ENCODE measurements around the gene MFSD6. TPM values are rescaled to one million over a fixed set of nuclear protein-coding genes. Genes with fewer than 3 reads are reported as not detected.

The MFSD6 gene
- total RNA-seq, 1 donor from 2014 or later: 1.5 TPM

DNA sequence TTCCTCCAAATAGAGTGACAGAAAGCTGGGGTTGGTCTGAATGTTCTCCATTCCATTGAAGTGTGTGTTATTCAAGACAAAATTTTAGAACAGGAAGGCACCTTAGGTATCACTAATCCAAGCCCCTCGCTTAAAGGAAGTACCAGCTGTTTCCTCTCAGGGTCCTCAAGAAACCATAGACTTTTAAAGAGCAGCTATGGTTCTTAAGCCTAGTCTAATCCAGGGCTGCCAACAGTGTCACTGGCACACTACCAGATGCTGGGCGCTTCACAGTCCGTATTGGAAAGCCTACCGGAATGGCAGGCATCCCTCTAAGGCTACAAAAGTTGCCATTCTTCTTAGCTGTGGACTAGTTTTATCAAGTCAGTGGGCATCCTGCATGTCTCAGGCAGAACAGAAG, 124.4 kb downstream of the MFSD6 start:
- Mint-ChIP-seq H3K4me3 (peak overlapping the region; percentile 69), H3K27me3 (ENCODE audit: low read depth) (no peaks in the 10 kb centered on the region), H3K27ac (ENCODE audit: unreplicated experiment) (no peak overlapping the region), H3K4me1 (peaks cover 54% of the 10 kb centered on the region), H3K36me3 (ENCODE audit: low read depth) (peaks cover 17% of the 10 kb centered on the region), H3K9me3 (peaks cover 3% of the 10 kb centered on the region)
- DNase-seq (ENCODE audit: low read depth, low spot score): no peak
- TF ChIP-seq, protein P1, sequence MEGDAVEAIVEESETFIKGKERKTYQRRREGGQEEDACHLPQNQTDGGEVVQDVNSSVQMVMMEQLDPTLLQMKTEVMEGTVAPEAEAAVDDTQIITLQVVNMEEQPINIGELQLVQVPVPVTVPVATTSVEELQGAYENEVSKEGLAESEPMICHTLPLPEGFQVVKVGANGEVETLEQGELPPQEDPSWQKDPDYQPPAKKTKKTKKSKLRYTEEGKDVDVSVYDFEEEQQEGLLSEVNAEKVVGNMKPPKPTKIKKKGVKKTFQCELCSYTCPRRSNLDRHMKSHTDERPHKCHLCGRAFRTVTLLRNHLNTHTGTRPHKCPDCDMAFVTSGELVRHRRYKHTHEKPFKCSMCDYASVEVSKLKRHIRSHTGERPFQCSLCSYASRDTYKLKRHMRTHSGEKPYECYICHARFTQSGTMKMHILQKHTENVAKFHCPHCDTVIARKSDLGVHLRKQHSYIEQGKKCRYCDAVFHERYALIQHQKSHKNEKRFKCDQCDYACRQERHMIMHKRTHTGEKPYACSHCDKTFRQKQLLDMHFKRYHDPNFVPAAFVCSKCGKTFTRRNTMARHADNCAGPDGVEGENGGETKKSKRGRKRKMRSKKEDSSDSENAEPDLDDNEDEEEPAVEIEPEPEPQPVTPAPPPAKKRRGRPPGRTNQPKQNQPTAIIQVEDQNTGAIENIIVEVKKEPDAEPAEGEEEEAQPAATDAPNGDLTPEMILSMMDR (conservative IDR thresholded peaks at IDR 0.05): no peak

DNA sequence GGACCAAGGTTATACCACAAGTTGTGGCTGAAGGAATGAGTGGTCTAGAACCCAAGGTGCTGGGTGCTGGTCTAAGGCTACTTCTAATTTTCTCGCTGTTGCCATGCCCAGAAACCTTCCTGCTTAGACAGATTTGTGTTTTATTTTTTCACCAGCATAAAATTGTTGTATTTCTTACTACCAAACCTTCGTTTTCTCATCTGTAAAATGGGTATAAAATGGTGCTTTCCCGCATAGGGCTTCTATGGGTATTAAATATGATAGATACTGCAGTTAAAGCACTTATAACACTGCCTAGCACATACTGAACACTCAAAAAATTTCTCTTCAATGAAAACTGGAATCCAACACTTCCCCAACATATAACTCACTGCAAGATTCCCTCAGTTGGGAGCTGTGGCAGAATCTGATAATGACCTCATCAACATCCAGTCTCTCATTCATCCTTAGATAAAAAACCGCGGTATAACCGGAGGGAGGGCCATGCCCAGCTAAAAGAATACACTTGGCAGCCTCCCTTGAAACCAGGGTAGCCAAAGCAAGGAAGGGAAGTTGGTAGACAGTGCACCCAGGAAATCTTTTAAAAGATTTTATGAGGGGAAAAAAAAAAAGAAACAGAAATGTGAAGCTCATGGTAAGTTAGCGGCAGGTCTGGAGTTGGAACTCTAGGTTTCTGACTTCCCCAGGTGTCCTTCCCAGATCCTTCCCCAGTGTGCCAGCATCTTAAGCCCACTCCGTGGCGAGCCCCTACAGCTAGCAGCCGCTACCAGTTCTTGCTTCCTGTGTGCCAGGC, 125.2 kb downstream of the MFSD6 start:
- peaks cover 3% of the 10 kb centered on the region for H3K9me3 Mint-ChIP-seq
- TF ChIP-seq, protein P1 (conservative IDR thresholded peaks at IDR 0.05): no peak

DNA sequence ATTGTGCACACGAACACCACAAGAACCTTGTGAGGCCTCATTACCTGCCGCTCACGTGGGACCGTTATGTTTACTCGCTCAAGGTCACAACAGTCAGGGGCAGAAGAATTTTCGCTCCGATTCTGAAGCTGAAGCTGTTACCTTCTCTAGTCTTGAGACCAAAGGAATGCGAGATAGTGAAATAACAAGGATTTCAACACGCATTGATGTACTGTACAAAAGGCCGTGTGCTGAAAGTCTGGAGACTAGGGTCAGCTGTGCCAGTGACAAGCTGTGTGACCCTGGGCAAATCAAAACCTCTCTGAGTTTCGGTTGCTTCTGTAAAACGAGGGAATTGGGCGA, 125.8 kb downstream of the MFSD6 start:
- TF ChIP-seq, protein P1 (conservative IDR thresholded peaks at IDR 0.05): no peak
- peak overlapping the region; percentile 96 for H3K4me3 Mint-ChIP-seq
- H3K4me1 Mint-ChIP-seq: peaks cover 42% of the 10 kb centered on the region
- H3K36me3 Mint-ChIP-seq (ENCODE audit: low read depth): peaks cover 26% of the 10 kb centered on the region
- H3K27ac Mint-ChIP-seq (ENCODE audit: unreplicated experiment): peak overlapping the region; percentile 99
- DNase-seq (ENCODE audit: low read depth, low spot score): no peak
- peaks cover 8% of the 10 kb centered on the region for H3K9me3 Mint-ChIP-seq
- H3K27me3 Mint-ChIP-seq (ENCODE audit: low read depth): no peaks in the 10 kb centered on the region

More for the DNA sequence above, 125.2 kb downstream of the MFSD6 start:
- H3K4me1 Mint-ChIP-seq: peaks cover 48% of the 10 kb centered on the region
- H3K27me3 Mint-ChIP-seq (ENCODE audit: low read depth): no peaks in the 10 kb centered on the region
- H3K27ac Mint-ChIP-seq (ENCODE audit: unreplicated experiment): no peak overlapping the region
- no peak for DNase-seq (ENCODE audit: low read depth, low spot score)
- H3K4me3 Mint-ChIP-seq: peak overlapping the region; percentile 96
- H3K36me3 Mint-ChIP-seq (ENCODE audit: low read depth): peaks cover 21% of the 10 kb centered on the region

DNA sequence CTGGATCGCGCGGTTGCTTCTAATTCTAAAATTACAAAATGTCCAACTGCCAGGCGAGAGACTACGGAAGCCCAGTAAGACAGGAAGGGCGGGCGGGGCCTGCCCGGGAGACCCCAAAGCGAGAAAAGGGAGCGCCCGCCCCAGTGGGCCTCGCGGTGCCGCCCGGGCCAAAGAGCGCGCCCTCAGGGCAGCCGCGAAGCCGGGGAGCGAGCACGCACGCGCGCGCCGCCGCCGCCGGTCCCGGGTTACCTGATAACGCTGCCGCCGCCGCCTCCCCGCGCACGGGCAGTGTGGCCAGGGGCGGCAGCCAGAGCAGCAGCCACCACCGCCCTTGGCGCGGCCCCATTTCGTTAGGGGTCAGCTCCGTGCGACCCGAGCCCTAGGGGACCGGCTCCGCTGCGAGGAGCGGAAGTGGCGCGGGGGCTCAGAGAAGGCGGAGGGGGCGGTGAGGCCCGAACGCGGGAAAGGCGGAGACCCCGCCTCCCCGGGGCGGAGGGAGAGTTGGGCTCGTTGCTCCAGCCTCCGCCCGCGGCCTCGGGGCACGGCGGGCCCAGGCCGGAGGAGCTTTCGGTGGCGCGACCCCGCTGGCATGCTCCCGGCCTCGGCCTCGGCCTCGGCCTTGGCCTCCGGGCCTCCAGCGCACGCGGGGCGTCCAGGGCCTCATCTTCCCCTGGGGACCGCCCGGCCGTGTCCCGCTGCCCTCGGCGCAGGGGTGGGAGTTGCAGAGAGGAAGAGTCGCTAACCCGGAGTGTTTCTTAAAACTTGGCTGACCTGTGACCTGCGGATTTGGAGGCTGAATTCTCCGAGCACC, 126.4 kb downstream of the MFSD6 start, which contains the start of gene NEMP2:
TSS of gene NEMP2 (minus strand) at position 413 of the 811 bp plus-strand sequence. CDS start at position 346, 67 bp downstream.
- Mint-ChIP-seq H3K36me3 (ENCODE audit: low read depth) (peaks cover 30% of the 10 kb centered on the region), H3K27ac (ENCODE audit: unreplicated experiment) (peak within 1 kb of the TSS; percentile 99), H3K4me1 (peaks cover 37% of the 10 kb centered on the region), H3K4me3 (peak within 1 kb of the TSS; percentile 96), H3K9me3 (peaks cover 12% of the 10 kb centered on the region), H3K27me3 (ENCODE audit: low read depth) (no peaks in the 10 kb centered on the region)
- DNase-seq (ENCODE audit: low read depth, low spot score): peak; percentile 74
- TF ChIP-seq, protein P1 (conservative IDR thresholded peaks at IDR 0.05): no peak

DNA sequence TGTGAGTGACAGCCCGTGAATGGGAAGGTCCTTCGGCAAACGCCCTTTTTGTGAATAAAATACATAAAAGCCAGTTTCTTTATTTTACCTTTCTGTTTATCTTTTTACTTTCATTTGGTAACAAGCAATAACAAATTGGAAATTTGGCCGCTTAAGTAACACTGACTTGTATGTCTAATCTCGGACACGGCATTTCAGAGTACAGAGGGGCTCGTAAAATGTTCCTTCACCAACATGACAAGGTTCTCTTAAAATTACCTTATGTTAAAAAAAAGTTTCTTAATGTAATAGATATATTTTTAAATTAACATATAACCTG, 126.9 kb downstream of the MFSD6 start:
- Mint-ChIP-seq H3K27me3 (ENCODE audit: low read depth) (no peaks in the 10 kb centered on the region), H3K4me3 (peak overlapping the region; percentile 87), H3K4me1 (peaks cover 34% of the 10 kb centered on the region), H3K27ac (ENCODE audit: unreplicated experiment) (peak overlapping the region; percentile 43), H3K36me3 (ENCODE audit: low read depth) (peaks cover 34% of the 10 kb centered on the region), H3K9me3 (peaks cover 16% of the 10 kb centered on the region)
- TF ChIP-seq, protein P1 (conservative IDR thresholded peaks at IDR 0.05): no peak
- DNase-seq (ENCODE audit: low read depth, low spot score): no peak
